Measurements from ENCODE around the gene NHLRC2. TPM values are rescaled to one million over a fixed set of nuclear protein-coding genes. Genes with fewer than 3 reads are reported as not detected.

Gene NHLRC2
- total RNA-seq, 1 donor from 2014 or later = 46.1 TPM

- no peak overlapping the region for H3K27ac ChIP-seq
- TF ChIP-seq, protein P1, sequence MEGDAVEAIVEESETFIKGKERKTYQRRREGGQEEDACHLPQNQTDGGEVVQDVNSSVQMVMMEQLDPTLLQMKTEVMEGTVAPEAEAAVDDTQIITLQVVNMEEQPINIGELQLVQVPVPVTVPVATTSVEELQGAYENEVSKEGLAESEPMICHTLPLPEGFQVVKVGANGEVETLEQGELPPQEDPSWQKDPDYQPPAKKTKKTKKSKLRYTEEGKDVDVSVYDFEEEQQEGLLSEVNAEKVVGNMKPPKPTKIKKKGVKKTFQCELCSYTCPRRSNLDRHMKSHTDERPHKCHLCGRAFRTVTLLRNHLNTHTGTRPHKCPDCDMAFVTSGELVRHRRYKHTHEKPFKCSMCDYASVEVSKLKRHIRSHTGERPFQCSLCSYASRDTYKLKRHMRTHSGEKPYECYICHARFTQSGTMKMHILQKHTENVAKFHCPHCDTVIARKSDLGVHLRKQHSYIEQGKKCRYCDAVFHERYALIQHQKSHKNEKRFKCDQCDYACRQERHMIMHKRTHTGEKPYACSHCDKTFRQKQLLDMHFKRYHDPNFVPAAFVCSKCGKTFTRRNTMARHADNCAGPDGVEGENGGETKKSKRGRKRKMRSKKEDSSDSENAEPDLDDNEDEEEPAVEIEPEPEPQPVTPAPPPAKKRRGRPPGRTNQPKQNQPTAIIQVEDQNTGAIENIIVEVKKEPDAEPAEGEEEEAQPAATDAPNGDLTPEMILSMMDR (IDR thresholded peaks at IDR 0.05) = no peak
- H3K4me1 ChIP-seq = no peaks in the 10 kb centered on the region
- no peaks in the 10 kb centered on the region for H3K27me3 ChIP-seq
- ATAC-seq (no peak), DNase-seq (no peak)
- intact Hi-C loops (cut with DNase I) = no loop called here
- peaks cover 47% of the 10 kb centered on the region for H3K36me3 ChIP-seq
- H3K4me3 ChIP-seq = no peak overlapping the region
- H3K9me3 ChIP-seq = no peaks in the 10 kb centered on the region
Measured at GRCh38 chr10:113899952-113900598, 45.6 kb downstream of the NHLRC2 start.

DNA sequence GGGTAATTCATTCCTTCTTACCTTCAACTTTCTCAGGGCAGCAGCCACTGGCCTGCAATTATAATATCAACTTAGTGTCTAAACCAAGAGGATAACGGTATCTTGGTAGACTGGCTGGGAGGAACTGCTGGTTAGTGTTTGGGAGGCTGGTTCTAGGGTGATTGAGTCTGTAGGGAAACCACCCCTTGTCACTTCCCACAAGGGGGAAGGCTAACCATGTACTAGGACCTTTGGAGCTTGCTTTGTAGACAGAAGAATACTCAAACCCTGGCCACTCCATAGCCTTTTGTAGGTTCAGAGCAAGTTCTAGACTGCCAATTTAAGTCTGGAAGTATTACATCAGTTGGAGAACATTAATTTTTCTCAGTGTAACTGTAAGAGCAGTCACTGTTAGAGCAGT lies 51.3 kb downstream of the NHLRC2 start:
- peaks cover 2% of the 10 kb centered on the region for H3K4me1 ChIP-seq
- ATAC-seq = peak; percentile 50
- intact Hi-C loops (cut with DNase I) = no loop called here
- DNase-seq = no peak
- H3K9me3 ChIP-seq = no peaks in the 10 kb centered on the region
- no peaks in the 10 kb centered on the region for H3K27me3 ChIP-seq
- no peak overlapping the region for H3K27ac ChIP-seq
- H3K36me3 ChIP-seq = peaks cover 79% of the 10 kb centered on the region
- TF ChIP-seq, protein P1 (IDR thresholded peaks at IDR 0.05) = no peak
- no peak overlapping the region for H3K4me3 ChIP-seq

GRCh38 chr10:113907166-113907565 lies 52.7 kb downstream of the NHLRC2 start:
- H3K36me3 ChIP-seq = peaks cover 71% of the 10 kb centered on the region
- H3K27me3 ChIP-seq = no peaks in the 10 kb centered on the region
- H3K27ac ChIP-seq = no peak overlapping the region
- ATAC-seq = no peak
- TF ChIP-seq, protein P1 (IDR thresholded peaks at IDR 0.05) = no peak
- no peaks in the 10 kb centered on the region for H3K9me3 ChIP-seq
- peaks cover 5% of the 10 kb centered on the region for H3K4me1 ChIP-seq
- DNase-seq = no peak
- H3K4me3 ChIP-seq = no peak overlapping the region
- intact Hi-C loops (cut with DNase I) = no loop called here

- DNase-seq = no peak
- Histone ChIP-seq H3K4me1 (peaks cover 5% of the 10 kb centered on the region), H3K27me3 (no peaks in the 10 kb centered on the region), H3K9me3 (no peaks in the 10 kb centered on the region), H3K36me3 (peaks cover 60% of the 10 kb centered on the region), H3K4me3 (no peak overlapping the region), H3K27ac (no peak overlapping the region)
- intact Hi-C loops (cut with DNase I) = no loop called here
- TF ChIP-seq, protein P1 (IDR thresholded peaks at IDR 0.05) = no peak
- no peak for ATAC-seq
Measured at GRCh38 chr10:113908236-113908635, 53.8 kb downstream of the NHLRC2 start.

DNA sequence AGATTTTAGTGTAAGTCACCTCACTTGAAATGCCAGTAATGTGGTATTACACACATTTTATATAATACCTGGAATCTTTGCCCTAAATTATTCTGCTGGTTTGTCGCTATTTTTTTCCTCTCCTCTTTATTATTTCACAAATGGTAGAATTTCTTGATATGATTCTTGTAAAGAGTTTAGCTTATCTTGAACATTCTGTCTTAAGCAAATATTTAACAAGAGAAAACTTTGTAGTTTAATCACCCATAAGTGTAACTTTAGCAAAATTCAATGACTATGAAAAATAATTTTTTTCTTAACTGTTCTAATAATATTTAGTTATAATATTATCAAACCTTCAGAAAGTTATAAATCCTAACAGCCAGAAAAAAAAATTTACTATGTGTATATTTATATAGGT lies 56.7 kb downstream of the NHLRC2 start:
- H3K27ac ChIP-seq = peak overlapping the region; percentile 3
- H3K27me3 ChIP-seq = no peaks in the 10 kb centered on the region
- peaks cover 33% of the 10 kb centered on the region for H3K36me3 ChIP-seq
- no peak for DNase-seq
- H3K4me1 ChIP-seq = peaks cover 7% of the 10 kb centered on the region
- H3K4me3 ChIP-seq = no peak overlapping the region
- no peaks in the 10 kb centered on the region for H3K9me3 ChIP-seq
- intact Hi-C loops (cut with DNase I) = no loop called here
- no peak for ATAC-seq
- TF ChIP-seq, protein P1 (IDR thresholded peaks at IDR 0.05) = no peak

DNA sequence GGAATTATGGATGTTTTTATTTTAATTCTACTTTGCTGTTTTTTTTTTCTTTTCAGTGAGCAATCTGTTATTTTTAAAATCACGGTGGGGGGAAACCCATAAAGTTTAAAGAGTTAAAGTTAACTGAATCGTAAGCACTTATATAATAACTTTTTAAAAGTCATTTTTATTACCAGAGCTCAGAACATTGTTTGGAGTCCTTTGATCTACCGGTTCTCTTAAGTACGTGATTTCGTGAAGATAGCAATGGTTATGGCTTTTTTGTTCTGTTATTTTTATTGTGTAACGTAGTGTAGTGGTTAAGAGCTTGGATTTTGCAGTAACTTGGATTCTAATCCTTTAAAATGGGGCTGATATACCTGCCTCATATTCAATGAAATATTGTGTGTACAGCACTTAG lies 57.4 kb downstream of the NHLRC2 start:
- H3K27ac ChIP-seq = peak overlapping the region; percentile 18

More for the DNA sequence above, 57.4 kb downstream of the NHLRC2 start:
- ATAC-seq = no peak
- no peaks in the 10 kb centered on the region for H3K9me3 ChIP-seq
- intact Hi-C loops (cut with DNase I) = no loop called here
- H3K36me3 ChIP-seq = peaks cover 26% of the 10 kb centered on the region
- H3K27me3 ChIP-seq = no peaks in the 10 kb centered on the region
- no peak overlapping the region for H3K4me3 ChIP-seq
- TF ChIP-seq, protein P1 (IDR thresholded peaks at IDR 0.05) = no peak
- H3K4me1 ChIP-seq = peaks cover 7% of the 10 kb centered on the region
- no peak for DNase-seq

Measured in upper lobe of right lung (tissue), 1 donor.